Lung (tissue), 12 donors: ENCODE measurements around the gene C12orf75. TPM values are rescaled to one million over a fixed set of nuclear protein-coding genes. Genes with fewer than 3 reads are reported as not detected.

ENCODE experiments used
- ATAC-seq: fragments of 200-7000 bp; cut with Tn5 transposase; one replicate; pipeline ENCODE4 v1.9.1; 2020; ENCODE audit warnings: moderate number of reproducible peaks; ENCODE audit not compliant: insufficient read depth, low FRiP score
- DNase-seq, 3 donors: peaks; one replicate each; pipeline ENCODE4 v3.0.0-alpha.2; 2013 to 2017
- H3K27ac ChIP-seq, 2 donors: one replicate each; pipeline ENCODE4 v1.5.1; 2013; ENCODE audit warnings: mild to moderate bottlenecking in 2 of 2, moderate library complexity in 2 of 2, control low read depth in 1 of 2, inconsistent platforms in 1 of 2, low read depth in 1 of 2, low read length in 1 of 2
- H3K27me3 ChIP-seq, 3 donors: one replicate each; pipeline ENCODE4 v1.5.1; 2013; ENCODE audit warnings: low read length in 2 of 3; ENCODE audit not compliant: control insufficient read depth in 3 of 3, insufficient read depth in 3 of 3
- H3K36me3 ChIP-seq, 4 donors: one replicate each; pipeline ENCODE4 v1.5.1; 2013; ENCODE audit warnings: low read length in 4 of 4, mild to moderate bottlenecking in 1 of 4, moderate library complexity in 1 of 4; ENCODE audit not compliant: control insufficient read depth in 4 of 4, insufficient read depth in 4 of 4
- H3K4me1 ChIP-seq, 5 donors: one replicate each; pipeline ENCODE4 v1.5.1; 2013; ENCODE audit warnings: low read length in 5 of 5, mild to moderate bottlenecking in 2 of 5, moderate library complexity in 1 of 5; ENCODE audit not compliant: control insufficient read depth in 5 of 5, insufficient read depth in 5 of 5
- H3K4me3 ChIP-seq: one replicate; pipeline ENCODE4 v1.5.1; 2013; ENCODE audit warnings: mild to moderate bottlenecking, control low read depth, moderate library complexity
- H3K9ac ChIP-seq, 2 donors: one replicate each; pipeline ENCODE4 v1.5.1; 2013; ENCODE audit warnings: low read length in 2 of 2, control low read depth in 1 of 2; ENCODE audit not compliant: insufficient read depth in 1 of 2
- H3K9me3 ChIP-seq, 4 donors: one replicate each; pipeline ENCODE4 v1.5.1; 2013; ENCODE audit warnings: low read length in 3 of 4, mild to moderate bottlenecking in 1 of 4, moderate library complexity in 1 of 4; ENCODE audit not compliant: control insufficient read depth in 4 of 4, insufficient read depth in 3 of 4
- CTCF ChIP-seq: IDR thresholded peaks from 2 replicates; pipeline ENCODE4 v1.5.1; 2012; ENCODE audit warnings: mild to moderate bottlenecking; ENCODE audit errors: control extremely low read depth, extremely low read depth
- WGBS, 2 donors: extraction: QIAGEN DNeasy Blood & Tissue Kit; methylation state at CpG; one replicate each; pipeline ENCODE4 v1.1.7; 2013; 5-methylcytosine and 5-hydroxymethylcytosine counted together
- polyA plus RNA-seq, 2 donors: library from polyadenylated mRNA; stranded (reverse); fragments of 200-250 nt; gene quantifications; one replicate each; pipeline ENCODE4 v1.2.1, GENCODE V29; 2013
- total RNA-seq, 2 donors: library from RNA; depleted of rRNA in 1 of 2; stranded (reverse); fragments of >200 nt in 1 of 2; gene quantifications; one replicate each; pipeline ENCODE4 v1.2.1, GENCODE V29; 2014 to 2021
- donor health status: control.
- donor health status: control.
- donor health status: Bipolar disorder and iron deficiency.
- donor health status: healthy.
- donor health status: DM: yes; HTN: yes; CAD: no.

The C12orf75 gene
- total and polyA plus RNA-seq, 4 donors = 7.0 to 26.7 (median 17.2) TPM

GRCh38 chr12:105359856-105360255 is 29.4 kb downstream of the C12orf75 start:
- Histone ChIP-seq H3K9ac (no peak overlapping the region), H3K27ac (no peak overlapping the region), H3K9me3 (no peaks in the 10 kb centered on the region), H3K4me1 (no peaks in the 10 kb centered on the region), H3K27me3 (no peaks in the 10 kb centered on the region), H3K4me3 (no peak overlapping the region), H3K36me3 (no peaks in the 10 kb centered on the region)
- ATAC-seq (no peak), DNase-seq (no peak)
- no peak for TF ChIP-seq CTCF
- 75 to 86% methylated on average over 1 of the region's 1 CpG for WGBS, 2 donors

GRCh38 chr12:105363890-105364289 is 33.4 kb downstream of the C12orf75 start:
- TF ChIP-seq CTCF = no peak
- Histone ChIP-seq H3K9me3 (no peaks in the 10 kb centered on the region), H3K9ac (no peak overlapping the region), H3K36me3 (no peaks in the 10 kb centered on the region), H3K4me1 (no peaks in the 10 kb centered on the region), H3K27ac (no peak overlapping the region), H3K4me3 (no peak overlapping the region), H3K27me3 (no peaks in the 10 kb centered on the region)
- no peak for ATAC-seq
- 63 to 85% methylated on average over 3 of the region's 3 CpGs for WGBS, 2 donors
- no peak for DNase-seq

GRCh38 chr12:105365231-105365630 is 34.7 kb downstream of the C12orf75 start:
- ATAC-seq = no peak
- H3K9ac ChIP-seq = no peak overlapping the region
- no peak for DNase-seq
- no peak overlapping the region for H3K4me3 ChIP-seq
- no peak for TF ChIP-seq CTCF
- 74 to 94% methylated on average over 3 of the region's 3 CpGs for WGBS, 2 donors
- H3K4me1 ChIP-seq = no peaks in the 10 kb centered on the region
- H3K9me3 ChIP-seq = no peaks in the 10 kb centered on the region
- no peaks in the 10 kb centered on the region for H3K36me3 ChIP-seq
- no peaks in the 10 kb centered on the region for H3K27me3 ChIP-seq
- H3K27ac ChIP-seq = no peak overlapping the region

- WGBS, 2 donors = 90 to 94% methylated on average over 6 of the region's 6 CpGs
- Histone ChIP-seq H3K27me3 (no peaks in the 10 kb centered on the region), H3K27ac (no peak overlapping the region), H3K9me3 (no peaks in the 10 kb centered on the region), H3K4me3 (no peak overlapping the region), H3K4me1 (no peaks in the 10 kb centered on the region), H3K36me3 (no peaks in the 10 kb centered on the region), H3K9ac (no peak overlapping the region)
- DNase-seq (no peak), ATAC-seq (no peak)
- no peak for TF ChIP-seq CTCF
These were observed 37.7 kb downstream of the C12orf75 start for GRCh38 chr12:105368047-105368646.
